ENCODE data around the gene TRIO.

The TRIO gene

GRCh38 chr5:14249258-14250082 lies 106.3 kb downstream of the TRIO start:
- H3K9me3 ChIP-seq (ENCODE audit: insufficient read depth, low read length): no peaks in the 10 kb centered on the region
- H3K9me2 ChIP-seq (replicated peaks; ENCODE audit: insufficient read depth, low read length): no peaks in the 10 kb centered on the region
- H3K27me3 ChIP-seq (ENCODE audit: low read length): no peaks in the 10 kb centered on the region
- H2AFZ ChIP-seq (ENCODE audit: low read depth, low read length, severe bottlenecking): no peak overlapping the region
- H4K20me1 ChIP-seq (ENCODE audit: low read depth, low read length): peaks cover 19% of the 10 kb centered on the region
- H3K9ac ChIP-seq (ENCODE audit: low read length): no peak overlapping the region
- H3K4me2 ChIP-seq (ENCODE audit: low read depth, low read length, poor library complexity, severe bottlenecking): no peak overlapping the region
- no peaks in the 10 kb centered on the region for H3F3A ChIP-seq (ENCODE audit: insufficient read depth)
- no peak for TF ChIP-seq CTCF (IDR thresholded peaks at IDR 0.05; ENCODE audit: insufficient read depth, low read length, poor library complexity, severe bottlenecking)
- TF ChIP-seq EZH2phosphoT487 (conservative IDR thresholded peaks at IDR 0.05; ENCODE audit: low read length): no peak
- peaks cover 4% of the 10 kb centered on the region; the same call in 1 of the 2 replicates for H3K79me2 ChIP-seq (ENCODE audit: insufficient read depth, low read length)
- H3K27ac ChIP-seq (ENCODE audit: low read depth, low read length): no peak overlapping the region
- no peak overlapping the region for H3K4me3 ChIP-seq (ENCODE audit: insufficient read depth, low read length, poor library complexity, severe bottlenecking)
- H3K36me3 ChIP-seq (ENCODE audit: low read length): no peaks in the 10 kb centered on the region

- no peak overlapping the region for H3K4me2 ChIP-seq (ENCODE audit: low read depth, low read length, poor library complexity, severe bottlenecking)
- H3K36me3 ChIP-seq (ENCODE audit: low read length): no peaks in the 10 kb centered on the region
- peaks cover 4% of the 10 kb centered on the region; the same call in 1 of the 2 replicates for H3K79me2 ChIP-seq (ENCODE audit: insufficient read depth, low read length)
- H2AFZ ChIP-seq (ENCODE audit: low read depth, low read length, severe bottlenecking): no peak overlapping the region
- no peaks in the 10 kb centered on the region for H3F3A ChIP-seq (ENCODE audit: insufficient read depth)
- no peak overlapping the region for H3K4me3 ChIP-seq (ENCODE audit: insufficient read depth, low read length, poor library complexity, severe bottlenecking)
- peaks cover 19% of the 10 kb centered on the region for H4K20me1 ChIP-seq (ENCODE audit: low read depth, low read length)
- no peaks in the 10 kb centered on the region for H3K9me3 ChIP-seq (ENCODE audit: insufficient read depth, low read length)
- H3K9ac ChIP-seq (ENCODE audit: low read length): no peak overlapping the region
- H3K27me3 ChIP-seq (ENCODE audit: low read length): no peaks in the 10 kb centered on the region
- TF ChIP-seq CTCF (IDR thresholded peaks at IDR 0.05; ENCODE audit: insufficient read depth, low read length, poor library complexity, severe bottlenecking): no peak
- TF ChIP-seq EZH2phosphoT487 (conservative IDR thresholded peaks at IDR 0.05; ENCODE audit: low read length): no peak
- H3K9me2 ChIP-seq (replicated peaks; ENCODE audit: insufficient read depth, low read length): no peaks in the 10 kb centered on the region
- no peak overlapping the region for H3K27ac ChIP-seq (ENCODE audit: low read depth, low read length)
Observed at GRCh38 chr5:14250084-14250695, 107.0 kb downstream of the TRIO start.

GRCh38 chr5:14250748-14251701 lies 107.9 kb downstream of the TRIO start:
- TF ChIP-seq EZH2phosphoT487 (conservative IDR thresholded peaks at IDR 0.05; ENCODE audit: low read length): no peak
- Histone ChIP-seq H3K9ac (ENCODE audit: low read length) (no peak overlapping the region), H2AFZ (ENCODE audit: low read depth, low read length, severe bottlenecking) (no peak overlapping the region), H3K27ac (ENCODE audit: low read depth, low read length) (no peak overlapping the region), H3K4me2 (ENCODE audit: low read depth, low read length, poor library complexity, severe bottlenecking) (no peak overlapping the region), H3K36me3 (ENCODE audit: low read length) (no peaks in the 10 kb centered on the region), H3K9me2 (replicated peaks; ENCODE audit: insufficient read depth, low read length) (no peaks in the 10 kb centered on the region), H3F3A (ENCODE audit: insufficient read depth) (no peaks in the 10 kb centered on the region), H3K27me3 (ENCODE audit: low read length) (no peaks in the 10 kb centered on the region), H4K20me1 (ENCODE audit: low read depth, low read length) (peaks cover 17% of the 10 kb centered on the region), H3K4me3 (ENCODE audit: insufficient read depth, low read length, poor library complexity, severe bottlenecking) (no peak overlapping the region), H3K9me3 (ENCODE audit: insufficient read depth, low read length) (0 out of 2 replicates have a peak, but pooled peaks cover 2% of the 10 kb centered on the region), H3K79me2 (ENCODE audit: insufficient read depth, low read length) (peaks cover 4% of the 10 kb centered on the region; the same call in 1 of the 2 replicates)
